HG03108 (cell line): ENCODE measurements around the gene LIPK.

Experiments
- ATAC-seq: cut with Tn5 transposase; IDR thresholded peaks from one replicate; pipeline ENCODE4 v1.9.1; 2021; ENCODE audit warnings: moderate library complexity; ENCODE audit not compliant: unreplicated experiment

LIPK gene

GRCh38 chr10:88781206-88781605 lies 75.2 kb downstream of the LIPK start:
- no peak for ATAC-seq

- no peak for ATAC-seq
These were observed 76.2 kb downstream of the LIPK start for GRCh38 chr10:88782222-88782621.

- ATAC-seq, result no peak
These were observed 77.7 kb downstream of the LIPK start for GRCh38 chr10:88783724-88784123.

- ATAC-seq, result no peak
These were observed 80.2 kb downstream of the LIPK start for GRCh38 chr10:88786032-88786770.

GRCh38 chr10:88787463-88787862 lies 81.4 kb downstream of the LIPK start:
- ATAC-seq, result no peak

- no peak for ATAC-seq
These were observed 82.9 kb downstream of the LIPK start for GRCh38 chr10:88788924-88789323.

- no peak for ATAC-seq
These were observed 85.9 kb downstream of the LIPK start for GRCh38 chr10:88791924-88792323.

GRCh38 chr10:88792661-88793060 lies 86.6 kb downstream of the LIPK start:
- no peak for ATAC-seq

GRCh38 chr10:88793712-88794299 lies 87.8 kb downstream of the LIPK start:
- ATAC-seq, result no peak

- ATAC-seq, result no peak
These were observed 88.7 kb downstream of the LIPK start for GRCh38 chr10:88794731-88795130.

- no peak for ATAC-seq
These were observed 94.4 kb downstream of the LIPK start for GRCh38 chr10:88800152-88801125.
